Neuronal stem cell (in vitro differentiated cells): Measurements from ENCODE around the gene CPPED1.

Experiments used
- DNase-seq: peaks from one replicate; pipeline ENCODE4 v3.0.0-alpha.2; 2013; ENCODE audit warnings: low spot score
- H2AFZ ChIP-seq: one replicate; pipeline ENCODE4 v1.6.1; 2013; ENCODE audit warnings: mild to moderate bottlenecking, low read length, inconsistent platforms
- H2AK5ac ChIP-seq: 2 replicates; pipeline ENCODE4 v1.6.1; 2013; ENCODE audit warnings: low read depth, mild to moderate bottlenecking, inconsistent platforms, low read length, moderate library complexity, mixed read lengths
- H2BK120ac ChIP-seq: 2 replicates; pipeline ENCODE4 v1.6.1; 2013; ENCODE audit warnings: low read depth, mild to moderate bottlenecking, inconsistent platforms, low read length, moderate library complexity, mixed read lengths
- H2BK12ac ChIP-seq: one replicate; pipeline ENCODE4 v1.6.1; 2013; ENCODE audit warnings: low read length, inconsistent platforms
- H2BK15ac ChIP-seq: 2 replicates; pipeline ENCODE4 v1.6.1; 2013; ENCODE audit warnings: mild to moderate bottlenecking, low read length, inconsistent platforms, mixed read lengths
- H2BK5ac ChIP-seq: one replicate; pipeline ENCODE4 v1.6.1; 2013; ENCODE audit warnings: inconsistent platforms, mild to moderate bottlenecking, low read length, moderate library complexity
- H3K14ac ChIP-seq: one replicate; pipeline ENCODE4 v1.6.1; 2013; ENCODE audit warnings: low read length, inconsistent platforms
- H3K18ac ChIP-seq: 2 replicates; pipeline ENCODE4 v1.6.1; 2013; ENCODE audit warnings: low read length, inconsistent platforms
- H3K23ac ChIP-seq: 2 replicates; pipeline ENCODE4 v1.6.1; 2013; ENCODE audit warnings: low read depth, mild to moderate bottlenecking, mixed read lengths, low read length, inconsistent platforms; ENCODE audit not compliant: poor library complexity
- H3K27ac ChIP-seq: replicated peaks from 3 replicates; pipeline ENCODE4 v1.5.1; 2013; ENCODE audit warnings: low read length, inconsistent platforms
- H3K27me3 ChIP-seq, 3 experiments: 2 replicates each; pipeline ENCODE4 v1.6.1; 2013; ENCODE audit warnings: low read length in 3 of 3, mild to moderate bottlenecking in 2 of 3, inconsistent platforms in 1 of 3, low read depth in 1 of 3, mixed read lengths in 1 of 3, moderate library complexity in 1 of 3; ENCODE audit not compliant: control insufficient read depth in 3 of 3, insufficient read depth in 3 of 3
- H3K36me3 ChIP-seq, 2 donors: replicated peaks in 1 of 2; 2 replicates each; pipeline ENCODE4 v1.6.1; 2013; ENCODE audit warnings: low read length in 2 of 2; ENCODE audit not compliant: control insufficient read depth in 2 of 2, insufficient read depth in 2 of 2
- H3K4ac ChIP-seq: 2 replicates; pipeline ENCODE4 v1.6.1; 2013; ENCODE audit warnings: inconsistent platforms, mild to moderate bottlenecking, low read length, moderate library complexity
- H3K4me1 ChIP-seq, 2 donors: 1 replicate in 1 of 2; 2 replicates in 1 of 2; pipeline ENCODE4 v1.6.1; 2013; ENCODE audit warnings: low read length in 2 of 2, low read depth in 1 of 2; ENCODE audit not compliant: control insufficient read depth in 2 of 2, insufficient read depth in 1 of 2
- H3K4me2 ChIP-seq: one replicate; pipeline ENCODE4 v1.6.1; 2013; ENCODE audit warnings: mild to moderate bottlenecking, low read length, inconsistent platforms; ENCODE audit not compliant: insufficient read depth, poor library complexity, severe bottlenecking
- H3K4me3 ChIP-seq, 2 donors: 2 replicates each; pipeline ENCODE4 v1.5.1; 2013; ENCODE audit warnings: low read length in 2 of 2, mild to moderate bottlenecking in 2 of 2, inconsistent platforms in 1 of 2, moderate library complexity in 1 of 2
- H3K79me1 ChIP-seq: one replicate; pipeline ENCODE4 v1.6.1; 2013; ENCODE audit warnings: low read depth, mild to moderate bottlenecking, inconsistent platforms, low read length, moderate library complexity
- H3K9ac ChIP-seq: one replicate; pipeline ENCODE4 v1.6.1; 2013; ENCODE audit warnings: mild to moderate bottlenecking, low read depth, low read length, inconsistent platforms; ENCODE audit not compliant: poor library complexity
- H3K9me3 ChIP-seq, 2 donors: replicated peaks in 1 of 2; 2 replicates each; pipeline versions ENCODE3 to v1.6.1; 2013; ENCODE audit warnings: low read length in 2 of 2, mild to moderate bottlenecking in 2 of 2, inconsistent platforms in 1 of 2, low read depth in 1 of 2, mixed read lengths in 1 of 2, moderate library complexity in 1 of 2; ENCODE audit not compliant: control insufficient read depth in 2 of 2, insufficient read depth in 1 of 2
- H4K8ac ChIP-seq: one replicate; pipeline ENCODE4 v1.6.1; 2013; ENCODE audit warnings: low read depth, mild to moderate bottlenecking, inconsistent platforms, low read length, moderate library complexity
- H4K91ac ChIP-seq: one replicate; pipeline ENCODE4 v1.6.1; 2013; ENCODE audit warnings: low read length, low read depth, mild to moderate bottlenecking, inconsistent platforms; ENCODE audit not compliant: poor library complexity
- WGBS, 2 donors: extraction: QIAGEN DNeasy Blood & Tissue Kit; methylation state at CpG; one replicate each; pipeline ENCODE4 v1.1.7; 2013; ENCODE audit warnings: missing lambda C conversion rate in 2 of 2, mixed read lengths in 1 of 2; ENCODE audit not compliant: insufficient read length in 2 of 2, insufficient replicate concordance in 1 of 2; ENCODE audit errors: extremely low coverage in 2 of 2; 5-methylcytosine and 5-hydroxymethylcytosine counted together

CPPED1 gene

DNA sequence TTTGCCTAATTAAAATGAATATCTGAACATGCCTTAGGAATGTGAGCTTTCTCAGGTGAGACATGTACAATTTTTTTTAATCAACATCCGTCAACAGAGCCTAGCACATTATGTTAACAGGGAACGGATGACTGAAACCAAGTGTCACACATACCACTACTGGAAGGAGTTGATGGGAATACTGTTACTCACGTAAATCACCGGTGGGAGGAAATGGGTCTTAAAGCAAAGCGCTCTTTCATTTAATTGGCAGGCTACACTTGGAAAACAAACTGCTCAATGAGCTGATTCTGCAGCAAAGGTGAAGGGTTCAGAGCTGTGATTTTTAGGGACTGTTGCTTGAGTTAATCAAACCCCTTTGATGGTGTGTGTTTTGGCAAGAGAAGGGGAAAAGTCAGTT lies 4.8 kb downstream of the CPPED1 start:
- no CpG with 5 or more reads among the region's 5 CpGs for WGBS, 2 donors
- Histone ChIP-seq H4K91ac (no peak overlapping the region), H3K4me1 (no peaks in the 10 kb centered on the region), H4K8ac (no peak overlapping the region), H2AFZ (no peak overlapping the region), H3K23ac (no peak overlapping the region), H3K14ac (no peak overlapping the region), H2BK15ac (no peak overlapping the region), H3K4me2 (no peak overlapping the region), H3K36me3 (no peaks in the 10 kb centered on the region), H3K4ac (no peak overlapping the region), H3K79me1 (no peaks in the 10 kb centered on the region), H3K4me3 (no peak overlapping the region), H2BK12ac (no peak overlapping the region), H2BK120ac (no peak overlapping the region), H2BK5ac (no peak overlapping the region), H2AK5ac (no peak overlapping the region), H3K27me3 (no peaks in the 10 kb centered on the region), H3K18ac (no peak overlapping the region), H3K9ac (no peak overlapping the region), H3K9me3 (no peaks in the 10 kb centered on the region), H3K27ac (no peak overlapping the region)
- DNase-seq: no peak

DNA sequence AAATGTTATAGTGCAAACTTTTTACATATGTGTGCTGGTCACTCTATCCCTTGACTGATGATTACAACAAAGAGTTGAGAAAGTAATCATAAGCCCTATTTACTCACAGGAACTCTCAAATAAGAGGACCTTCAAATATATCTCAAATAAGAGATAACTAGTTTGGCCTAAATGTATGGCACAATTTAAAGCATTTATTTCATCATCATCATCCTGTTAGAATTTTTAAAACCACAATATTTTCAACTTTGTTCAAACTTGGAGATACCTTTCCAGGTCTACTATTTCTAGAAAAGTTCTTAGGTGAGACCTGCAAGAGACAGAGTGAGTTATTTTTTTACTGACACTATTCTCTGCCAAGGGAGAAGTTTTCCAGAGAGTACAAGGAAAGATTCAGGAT lies 5.5 kb downstream of the CPPED1 start:
- Histone ChIP-seq H2BK120ac (no peak overlapping the region), H3K36me3 (no peaks in the 10 kb centered on the region), H4K8ac (no peak overlapping the region), H3K79me1 (no peaks in the 10 kb centered on the region), H3K27me3 (no peaks in the 10 kb centered on the region), H2BK5ac (no peak overlapping the region), H3K9ac (no peak overlapping the region), H2AFZ (no peak overlapping the region), H2BK15ac (no peak overlapping the region), H3K4me3 (no peak overlapping the region), H3K4ac (no peak overlapping the region), H4K91ac (no peak overlapping the region), H2AK5ac (no peak overlapping the region), H3K23ac (no peak overlapping the region), H3K27ac (no peak overlapping the region), H2BK12ac (no peak overlapping the region), H3K4me2 (no peak overlapping the region), H3K4me1 (no peaks in the 10 kb centered on the region), H3K18ac (no peak overlapping the region), H3K9me3 (no peaks in the 10 kb centered on the region), H3K14ac (no peak overlapping the region)
- DNase-seq: no peak

DNA sequence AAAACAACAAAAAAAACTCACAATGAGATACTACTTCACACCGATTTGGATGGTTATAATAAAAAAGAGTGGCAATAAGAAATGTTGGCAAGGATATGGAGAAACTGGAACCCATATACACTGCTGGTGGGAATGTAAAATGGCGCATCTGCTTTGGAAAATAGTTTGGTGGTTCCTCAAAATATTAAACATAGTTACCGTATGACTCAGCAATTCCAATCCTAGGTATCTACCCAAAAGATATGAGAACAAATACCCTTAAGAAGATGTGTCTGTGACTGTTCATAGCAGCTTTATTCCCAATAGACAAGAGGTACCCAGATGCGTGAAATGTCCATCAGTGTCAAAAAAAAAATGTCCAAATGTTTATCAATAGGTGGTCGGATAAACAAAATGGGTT lies 7.2 kb downstream of the CPPED1 start:
- Histone ChIP-seq H3K79me1 (no peaks in the 10 kb centered on the region), H2AFZ (no peak overlapping the region), H3K18ac (no peak overlapping the region), H3K14ac (no peak overlapping the region), H2BK15ac (no peak overlapping the region), H3K27ac (no peak overlapping the region), H2BK120ac (no peak overlapping the region), H4K8ac (no peak overlapping the region), H2AK5ac (no peak overlapping the region), H3K4me1 (no peaks in the 10 kb centered on the region), H3K23ac (no peak overlapping the region), H3K9ac (no peak overlapping the region), H3K27me3 (no peaks in the 10 kb centered on the region), H3K4me2 (no peak overlapping the region), H3K36me3 (no peaks in the 10 kb centered on the region), H3K4ac (no peak overlapping the region), H3K4me3 (no peak overlapping the region), H3K9me3 (peaks cover 0 to 2% of the 10 kb centered on the region in 2 donors), H4K91ac (no peak overlapping the region), H2BK5ac (no peak overlapping the region), H2BK12ac (no peak overlapping the region)
- no CpG with 5 or more reads among the region's 5 CpGs for WGBS, 2 donors
- no peak for DNase-seq

GRCh38 chr16:12794486-12795387 lies 8.9 kb downstream of the CPPED1 start:
- no peaks in the 10 kb centered on the region for H3K4me1 ChIP-seq
- H3K79me1 ChIP-seq: no peaks in the 10 kb centered on the region
- no peak overlapping the region for H2BK15ac ChIP-seq
- H2BK5ac ChIP-seq: no peak overlapping the region
- no peak overlapping the region for H4K8ac ChIP-seq
- H4K91ac ChIP-seq: no peak overlapping the region
- H2AK5ac ChIP-seq: no peak overlapping the region
- H3K4me3 ChIP-seq: no peak overlapping the region
- H3K4ac ChIP-seq: no peak overlapping the region
- no peak overlapping the region for H3K14ac ChIP-seq
- H3K36me3 ChIP-seq: no peaks in the 10 kb centered on the region
- H2AFZ ChIP-seq: no peak overlapping the region
- no peak overlapping the region for H3K27ac ChIP-seq
- H3K9ac ChIP-seq: no peak overlapping the region
- no CpG with 5 or more reads among the region's 12 CpGs for WGBS, 2 donors
- no peak overlapping the region for H3K18ac ChIP-seq
- no peak overlapping the region for H2BK120ac ChIP-seq
- H3K4me2 ChIP-seq: no peak overlapping the region
- peaks cover 0 to 2% of the 10 kb centered on the region in 2 donors for H3K9me3 ChIP-seq
- H3K27me3 ChIP-seq: no peaks in the 10 kb centered on the region
- no peak overlapping the region for H3K23ac ChIP-seq
- DNase-seq: no peak
- no peak overlapping the region for H2BK12ac ChIP-seq
